Osteocyte (in vitro differentiated cells): ENCODE measurements around the gene SLC13A4. TPM values are rescaled to one million over a fixed set of nuclear protein-coding genes. Genes with fewer than 3 reads are reported as not detected.
"Not testable (repeated sequence)": the region's sequence is repeated elsewhere in the genome, so short reads cannot be mapped to it uniquely, and the experiment has no call there.

ENCODE experiments used
- DNase-seq: peaks from one replicate; pipeline ENCODE4 v3.0.0; 2021; ENCODE audit warnings: mixed read lengths; ENCODE audit not compliant: unreplicated experiment; ENCODE audit errors: extremely low spot score
- H3K27ac Mint-ChIP-seq: one replicate; pipeline ENCODE4 v1.8.0; 2021; ENCODE audit warnings: mild to moderate bottlenecking, mixed read lengths; ENCODE audit not compliant: unreplicated experiment
- H3K27me3 Mint-ChIP-seq: one replicate; pipeline ENCODE4 v1.8.0; 2021; ENCODE audit warnings: mixed read lengths; ENCODE audit not compliant: unreplicated experiment
- H3K36me3 Mint-ChIP-seq: one replicate; pipeline ENCODE4 v1.8.0; 2021; ENCODE audit warnings: mixed read lengths; ENCODE audit not compliant: unreplicated experiment
- H3K4me1 Mint-ChIP-seq: one replicate; pipeline ENCODE4 v1.8.0; 2021; ENCODE audit warnings: mixed read lengths; ENCODE audit not compliant: unreplicated experiment
- H3K4me3 Mint-ChIP-seq: one replicate; pipeline ENCODE4 v1.8.0; 2021; ENCODE audit warnings: mild to moderate bottlenecking, moderate library complexity, mixed read lengths; ENCODE audit not compliant: unreplicated experiment
- H3K9me3 Mint-ChIP-seq: one replicate; pipeline ENCODE4 v1.8.0; 2021; ENCODE audit warnings: mixed read lengths; ENCODE audit not compliant: unreplicated experiment
- total RNA-seq: library from RNA; stranded (reverse); gene quantifications from 2 replicates; pipeline ENCODE4 v1.2.1, GENCODE V29; 2021
- TF ChIP-seq, protein P1 (sequence below): fragments of 200-600 bp; sonication (generic); IDR thresholded peaks from 2 replicates; pipeline ENCODE4 v1.5.0; 2021; ENCODE audit warnings: antibody characterized with exemption, mild to moderate bottlenecking, moderate library complexity

SLC13A4 gene
- total RNA-seq, 1 donor from 2014 or later: 0.81 TPM

GRCh38 chr7:135670179-135670578 lies 57.8 kb downstream of the SLC13A4 start:
- Mint-ChIP-seq H3K36me3 (peaks cover 10% of the 10 kb centered on the region), H3K9me3 (no peaks in the 10 kb centered on the region), H3K4me3 (no peak overlapping the region), H3K4me1 (peaks cover 42% of the 10 kb centered on the region), H3K27me3 (no peaks in the 10 kb centered on the region), H3K27ac (peak overlapping the region; percentile 76)
- TF ChIP-seq, protein P1, sequence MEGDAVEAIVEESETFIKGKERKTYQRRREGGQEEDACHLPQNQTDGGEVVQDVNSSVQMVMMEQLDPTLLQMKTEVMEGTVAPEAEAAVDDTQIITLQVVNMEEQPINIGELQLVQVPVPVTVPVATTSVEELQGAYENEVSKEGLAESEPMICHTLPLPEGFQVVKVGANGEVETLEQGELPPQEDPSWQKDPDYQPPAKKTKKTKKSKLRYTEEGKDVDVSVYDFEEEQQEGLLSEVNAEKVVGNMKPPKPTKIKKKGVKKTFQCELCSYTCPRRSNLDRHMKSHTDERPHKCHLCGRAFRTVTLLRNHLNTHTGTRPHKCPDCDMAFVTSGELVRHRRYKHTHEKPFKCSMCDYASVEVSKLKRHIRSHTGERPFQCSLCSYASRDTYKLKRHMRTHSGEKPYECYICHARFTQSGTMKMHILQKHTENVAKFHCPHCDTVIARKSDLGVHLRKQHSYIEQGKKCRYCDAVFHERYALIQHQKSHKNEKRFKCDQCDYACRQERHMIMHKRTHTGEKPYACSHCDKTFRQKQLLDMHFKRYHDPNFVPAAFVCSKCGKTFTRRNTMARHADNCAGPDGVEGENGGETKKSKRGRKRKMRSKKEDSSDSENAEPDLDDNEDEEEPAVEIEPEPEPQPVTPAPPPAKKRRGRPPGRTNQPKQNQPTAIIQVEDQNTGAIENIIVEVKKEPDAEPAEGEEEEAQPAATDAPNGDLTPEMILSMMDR: no peak
- no peak for DNase-seq

- H3K36me3 Mint-ChIP-seq: peaks cover 9% of the 10 kb centered on the region
- H3K4me1 Mint-ChIP-seq: peaks cover 45% of the 10 kb centered on the region
- H3K27ac Mint-ChIP-seq: peak overlapping the region; percentile 76
- no peak overlapping the region for H3K4me3 Mint-ChIP-seq
- H3K27me3 Mint-ChIP-seq: no peaks in the 10 kb centered on the region
- H3K9me3 Mint-ChIP-seq: no peaks in the 10 kb centered on the region
- TF ChIP-seq, protein P1: no peak
- DNase-seq: no peak
Observed at GRCh38 chr7:135669774-135670173, 58.2 kb downstream of the SLC13A4 start.

DNA sequence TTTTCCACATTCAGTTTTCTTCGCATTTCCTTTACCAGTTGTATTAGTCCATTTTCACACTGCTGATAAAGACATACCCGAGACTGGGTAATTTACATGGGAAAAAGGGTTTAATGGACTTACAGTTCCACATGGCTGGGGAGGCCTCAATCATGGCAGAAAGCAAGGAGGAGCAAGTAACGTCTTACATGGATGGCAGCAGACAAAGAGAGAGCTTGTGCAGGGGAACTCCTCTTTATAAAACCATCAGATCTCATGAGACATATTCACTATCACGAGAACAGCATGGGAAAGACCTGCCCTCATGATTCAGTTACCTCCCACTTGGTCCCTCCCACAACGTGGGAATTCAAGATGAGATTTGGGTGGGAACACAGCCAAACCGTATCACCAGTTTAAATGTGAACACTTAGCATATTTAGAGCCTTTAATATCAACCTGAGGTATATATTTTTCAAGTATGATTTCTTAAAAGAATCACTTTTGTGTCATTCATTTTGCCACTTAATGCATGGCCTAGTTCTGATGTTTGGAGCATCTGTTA lies 59.1 kb downstream of the SLC13A4 start:
- H3K27ac Mint-ChIP-seq, H3K27me3 Mint-ChIP-seq: not testable (repeated sequence)
- peaks cover 53% of the 10 kb centered on the region for H3K4me1 Mint-ChIP-seq

DNA sequence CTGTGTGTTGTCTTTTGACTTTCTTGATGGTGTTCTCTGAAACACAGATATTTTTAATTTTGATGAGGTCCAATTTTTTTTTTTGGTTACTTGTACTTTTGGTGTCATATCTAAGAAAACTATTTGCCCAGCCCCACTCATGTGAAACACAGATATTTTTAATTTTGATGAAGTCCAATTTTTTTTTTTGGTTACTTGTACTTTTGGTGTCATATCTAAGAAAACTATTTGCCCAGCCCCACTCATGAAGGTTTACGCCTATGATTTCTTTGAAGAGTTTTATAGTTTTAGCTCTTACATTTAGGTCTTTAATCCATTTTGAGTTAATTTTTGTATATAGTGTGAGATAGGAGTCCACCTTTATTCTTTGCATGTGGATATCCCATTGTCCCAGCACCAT lies 60.4 kb downstream of the SLC13A4 start:
- H3K9me3 Mint-ChIP-seq, H3K27me3 Mint-ChIP-seq, H3K36me3 Mint-ChIP-seq, H3K27ac Mint-ChIP-seq, DNase-seq, H3K4me3 Mint-ChIP-seq: not testable (repeated sequence)
- peaks cover 48% of the 10 kb centered on the region for H3K4me1 Mint-ChIP-seq

More for the DNA sequence above, 59.1 kb downstream of the SLC13A4 start:
- H3K36me3 Mint-ChIP-seq, DNase-seq, H3K9me3 Mint-ChIP-seq, H3K4me3 Mint-ChIP-seq: not testable (repeated sequence)

DNA sequence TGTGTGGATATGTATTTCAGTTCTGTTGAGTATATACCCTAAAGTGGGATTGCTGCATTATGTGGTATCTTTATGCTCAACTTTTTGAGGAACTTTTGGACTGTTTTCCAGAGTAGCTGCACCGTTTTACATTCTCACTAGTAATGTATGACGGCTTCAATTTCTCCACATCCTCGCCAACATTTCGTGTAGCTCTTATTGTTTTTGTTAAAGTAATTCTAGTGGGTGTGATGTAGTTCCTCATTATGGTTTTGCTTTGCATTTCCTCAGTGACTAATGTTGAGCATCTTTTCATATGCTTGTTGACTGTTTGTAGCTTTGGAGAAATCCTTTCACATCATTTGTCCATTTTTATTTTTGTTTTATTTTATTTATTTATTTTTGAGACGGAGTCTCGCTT lies 61.1 kb downstream of the SLC13A4 start:
- Mint-ChIP-seq H3K27me3 (no peaks in the 10 kb centered on the region), H3K4me1 (peaks cover 49% of the 10 kb centered on the region), H3K4me3 (no peak overlapping the region), H3K27ac (no peak overlapping the region), H3K9me3 (no peaks in the 10 kb centered on the region), H3K36me3 (peaks cover 6% of the 10 kb centered on the region)
- no peak for DNase-seq
- TF ChIP-seq, protein P1: no peak

DNA sequence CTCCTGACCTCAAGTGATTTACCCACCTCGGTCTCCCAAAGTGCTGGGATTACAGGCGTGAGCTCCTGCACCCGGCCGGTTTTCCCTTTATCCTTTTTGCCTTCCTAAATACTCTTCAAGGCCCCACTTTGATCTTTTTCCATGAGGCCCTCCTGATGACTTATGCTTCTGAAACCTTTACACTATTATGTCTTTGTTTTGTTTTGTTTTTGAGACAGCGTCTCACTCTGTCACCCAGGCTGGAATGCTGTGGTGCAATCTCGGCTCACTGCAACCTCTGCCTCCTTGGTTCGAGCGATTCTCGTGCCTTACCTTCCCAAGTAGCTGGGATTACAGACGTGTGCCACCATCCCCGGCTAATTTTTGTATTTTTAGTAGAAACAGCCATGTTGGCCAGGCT lies 61.8 kb downstream of the SLC13A4 start:
- DNase-seq: no peak
- H3K36me3 Mint-ChIP-seq: peaks cover 6% of the 10 kb centered on the region
- H3K9me3 Mint-ChIP-seq: no peaks in the 10 kb centered on the region
- TF ChIP-seq, protein P1: no peak
- no peak overlapping the region for H3K4me3 Mint-ChIP-seq
- H3K27ac Mint-ChIP-seq: no peak overlapping the region
- no peaks in the 10 kb centered on the region for H3K27me3 Mint-ChIP-seq
- H3K4me1 Mint-ChIP-seq: peaks cover 52% of the 10 kb centered on the region
